ENCODE results near the gene XRCC4.
"Not testable (repeated sequence)": the region's sequence is repeated elsewhere in the genome, so short reads cannot be mapped to it uniquely, and the experiment has no call there.

XRCC4 gene

DNA sequence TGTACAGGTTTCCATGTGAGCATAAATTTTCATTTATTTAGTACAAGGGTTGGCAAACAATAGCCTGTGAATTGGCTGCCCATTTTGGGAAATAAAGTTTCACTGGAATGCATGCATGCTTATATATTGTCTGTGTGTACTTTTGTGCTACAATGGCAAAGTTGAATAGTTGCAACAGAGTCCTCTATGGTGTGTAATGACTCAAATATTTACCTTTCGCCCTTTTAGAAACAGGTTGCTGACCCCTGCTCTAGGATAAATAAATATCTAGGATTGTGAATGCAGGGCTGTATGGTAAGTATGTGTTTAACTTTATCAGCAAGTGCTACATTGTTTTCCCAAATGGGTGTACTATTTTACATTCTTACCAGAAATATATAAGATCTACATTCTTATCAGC is 47.2 kb downstream of the XRCC4 start:
- no peak for DNase-seq

DNA sequence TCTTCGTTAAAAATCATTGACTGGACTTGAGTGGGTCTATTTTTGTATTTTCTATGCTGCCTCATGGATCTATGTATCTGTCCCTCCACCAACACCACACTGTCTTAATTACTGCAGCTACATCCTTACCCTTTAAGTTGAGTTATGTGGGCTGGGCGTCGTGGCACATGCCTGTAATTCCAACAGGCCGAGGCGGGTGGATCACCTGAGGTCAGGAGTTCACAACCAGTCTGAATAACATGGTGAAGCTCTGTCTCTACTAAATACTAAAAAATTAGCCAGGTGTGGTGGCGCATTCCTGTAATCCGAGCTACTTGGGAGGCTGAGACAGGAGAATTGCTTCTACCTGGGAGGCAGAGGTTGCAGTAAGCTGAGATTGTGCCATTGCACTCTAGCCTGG is 48.2 kb downstream of the XRCC4 start:
- DNase-seq, result no peak

DNA sequence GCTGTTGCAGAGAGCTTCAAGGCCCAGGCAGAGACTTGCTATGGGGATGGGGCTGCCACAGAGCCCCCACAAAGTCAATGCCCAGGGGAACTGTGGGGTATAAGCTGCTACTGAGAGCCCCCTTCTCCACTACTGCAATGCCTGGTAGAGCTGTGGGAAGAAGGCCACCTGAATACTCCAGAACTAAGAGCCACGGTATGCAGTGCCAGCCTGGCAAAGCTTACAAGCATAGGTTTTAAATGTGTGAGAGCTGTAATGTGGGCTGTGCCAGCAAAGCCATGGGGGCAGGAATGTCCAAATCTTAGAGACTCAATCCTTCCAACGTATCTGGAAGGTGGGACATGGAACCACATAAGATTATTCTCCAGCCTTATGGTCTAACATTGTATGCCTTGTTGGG is 49.2 kb downstream of the XRCC4 start:
- DNase-seq, result no peak

DNA sequence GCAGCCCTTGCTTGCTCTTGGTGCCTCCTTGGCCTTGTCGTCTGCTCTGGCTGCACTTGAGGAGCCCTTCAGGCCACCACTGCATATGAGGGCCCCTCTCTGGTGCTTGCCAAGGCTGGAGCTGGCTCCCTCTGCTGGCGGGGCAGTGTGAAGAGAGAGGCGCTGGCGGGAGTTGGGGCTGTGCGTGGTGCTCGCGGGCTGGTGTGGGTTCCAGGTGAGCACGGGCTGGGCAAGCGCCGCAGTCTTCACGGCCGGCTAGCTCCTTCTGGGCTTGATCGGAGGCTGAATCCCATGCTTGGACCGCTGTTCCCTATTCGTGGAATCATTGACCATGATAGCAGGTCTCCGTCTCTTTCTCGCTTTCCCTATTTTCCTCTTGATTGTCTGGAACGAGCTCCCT is 56.5 kb downstream of the XRCC4 start:
- no peak for DNase-seq

DNA sequence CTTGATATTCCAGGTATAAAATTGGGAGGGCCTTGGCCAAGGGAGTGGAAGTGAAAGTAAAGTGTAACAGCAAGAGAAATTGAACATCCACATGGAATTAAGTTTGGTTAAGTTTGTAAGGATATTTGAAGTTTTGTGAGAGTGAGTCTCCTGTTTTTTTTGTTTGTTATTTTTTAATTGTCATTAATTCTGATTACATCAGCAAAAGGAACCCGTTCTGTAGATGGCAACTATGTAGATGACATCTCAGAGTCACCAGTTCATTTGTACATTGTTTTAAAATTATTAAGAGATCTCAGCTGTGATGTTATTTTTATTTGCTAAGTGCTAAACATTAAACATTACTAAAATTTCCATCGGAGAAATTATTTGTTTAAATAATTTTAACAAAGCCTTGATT is 65.2 kb downstream of the XRCC4 start:
- DNase-seq, result no peak

DNA sequence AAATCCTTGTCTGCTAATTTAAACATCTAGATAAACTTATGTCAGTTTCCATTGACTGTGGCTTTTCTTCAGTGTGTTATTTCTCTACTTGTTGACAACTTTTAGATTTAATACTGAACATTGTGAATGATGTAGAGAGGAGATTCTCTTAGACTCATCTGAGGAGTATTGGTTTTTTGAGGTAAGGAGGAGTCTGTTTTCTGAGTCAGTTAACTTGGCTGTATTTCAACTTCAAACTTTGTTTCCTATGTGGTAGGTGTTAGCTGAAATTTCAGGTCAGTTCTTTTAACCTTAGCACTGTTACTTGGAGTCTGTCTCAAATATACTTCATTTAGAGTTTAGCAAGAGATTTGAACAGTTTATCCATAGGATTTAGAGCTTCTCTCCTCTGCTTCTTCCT is 67.9 kb downstream of the XRCC4 start:
- DNase-seq, result no peak

DNA sequence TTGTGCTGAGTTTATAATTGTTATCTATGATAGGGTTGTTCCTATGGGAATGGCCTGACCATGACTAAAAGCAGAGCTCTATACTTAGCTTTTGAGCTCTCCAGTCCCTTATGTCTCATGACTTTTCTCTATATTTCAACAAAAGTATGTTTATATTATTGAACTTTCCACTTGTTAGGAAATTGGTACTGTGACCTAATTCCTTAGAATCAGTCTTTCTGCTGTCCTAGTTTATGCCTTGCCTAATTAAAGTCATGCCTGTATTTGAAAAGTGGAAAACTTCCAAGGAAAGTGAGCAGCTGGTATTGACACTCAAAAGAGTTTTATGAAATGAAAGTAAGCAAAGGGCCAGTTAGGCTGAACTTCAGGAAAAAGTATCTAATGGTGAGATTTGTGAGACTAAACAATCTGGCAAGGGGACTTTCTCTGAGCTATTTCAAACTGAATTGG is 68.6 kb downstream of the XRCC4 start:
- DNase-seq, result no peak

DNA sequence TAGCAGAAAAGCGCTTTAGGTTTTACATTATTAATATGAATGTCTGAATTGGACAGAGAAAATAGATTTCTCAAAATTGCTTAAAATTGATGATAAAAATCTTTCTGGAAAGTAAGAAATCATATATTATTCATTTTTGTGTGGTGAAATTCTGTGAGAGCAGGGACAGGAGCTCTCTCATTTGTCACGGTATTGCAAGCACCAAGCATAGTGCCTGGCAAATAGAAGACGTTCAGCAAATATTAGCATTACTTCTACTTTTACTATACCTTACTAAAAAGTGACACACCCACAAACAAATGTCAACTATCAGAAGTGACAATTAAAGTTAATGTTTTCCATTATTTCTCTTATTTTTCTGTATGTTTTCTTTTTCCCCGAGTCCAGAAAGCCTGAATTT is 69.1 kb downstream of the XRCC4 start:
- no peak for DNase-seq

DNA sequence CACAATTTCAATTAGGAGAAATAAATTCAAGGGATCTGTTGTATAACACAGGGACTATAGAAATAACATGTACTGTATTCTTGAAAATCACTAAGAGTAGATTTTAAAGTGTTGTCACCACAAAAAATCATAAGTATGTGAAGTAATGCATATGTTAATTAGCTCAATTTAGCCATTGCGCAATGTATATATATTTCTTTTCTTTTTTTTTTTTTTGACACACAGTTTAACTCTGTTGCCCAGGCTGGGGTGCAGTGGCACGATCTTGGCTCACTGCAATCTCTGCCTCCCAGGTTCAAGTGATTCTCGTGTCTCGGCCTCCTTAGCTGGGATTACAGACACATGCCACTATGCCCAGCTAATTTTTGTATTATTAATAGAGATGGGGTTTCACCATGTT is 70.2 kb downstream of the XRCC4 start:
- no peak for DNase-seq

DNA sequence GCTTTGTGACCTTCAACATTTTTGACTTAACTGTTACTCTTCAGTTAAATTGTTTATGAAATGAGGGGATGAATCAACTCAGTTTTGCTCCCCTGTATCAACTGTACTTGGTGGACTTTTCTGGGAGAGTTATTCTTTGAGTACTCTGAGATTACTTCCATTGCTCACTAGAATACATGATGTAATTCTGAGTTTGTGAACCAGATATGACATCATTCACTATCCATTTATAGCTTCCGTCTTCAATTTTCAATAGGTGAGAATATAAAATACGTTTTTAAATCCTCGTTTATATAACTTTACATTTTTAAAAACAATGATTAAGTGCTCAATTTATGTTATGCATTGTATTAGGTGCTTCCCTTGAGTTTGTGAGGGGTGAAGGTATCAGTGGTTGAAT is 71.0 kb downstream of the XRCC4 start:
- no peak for DNase-seq

DNA sequence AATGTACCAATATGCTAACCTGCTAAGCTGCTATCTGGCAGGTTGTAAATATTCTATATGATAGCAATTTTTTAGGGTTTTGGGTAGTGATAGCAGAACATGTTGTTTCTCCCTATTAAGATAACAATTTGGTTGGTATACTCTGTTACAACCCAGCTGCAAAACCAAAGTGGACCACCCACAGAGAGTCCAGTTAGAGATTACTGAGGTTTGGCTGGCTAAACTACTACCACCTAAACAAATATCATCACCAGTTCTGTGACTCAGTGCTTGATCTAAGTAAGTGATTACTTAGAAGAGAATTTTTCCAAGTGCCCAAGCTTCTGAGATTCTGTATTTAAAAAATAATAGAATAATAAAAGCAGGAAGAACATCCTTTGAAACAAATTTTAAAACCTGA is 72.3 kb downstream of the XRCC4 start:
- DNase-seq, result no peak

DNA sequence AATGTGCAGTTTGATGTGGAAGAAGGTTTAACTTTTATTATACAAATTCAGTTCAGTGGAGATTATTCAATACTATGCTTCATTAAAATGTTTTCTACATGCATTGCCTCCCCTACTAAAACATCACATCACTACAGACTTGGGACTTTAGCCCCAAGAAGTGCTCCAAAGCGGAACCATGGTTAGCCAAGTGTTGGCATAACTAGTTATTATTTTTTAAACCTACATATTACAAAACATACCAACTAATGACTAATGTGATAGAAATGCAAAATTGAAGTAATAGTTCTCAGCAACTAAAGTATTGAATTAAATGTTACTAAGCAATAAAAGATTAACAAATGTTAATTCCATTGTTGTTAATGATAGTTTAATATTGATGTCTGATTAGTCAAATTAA is 74.5 kb downstream of the XRCC4 start:
- no peak for DNase-seq

DNA sequence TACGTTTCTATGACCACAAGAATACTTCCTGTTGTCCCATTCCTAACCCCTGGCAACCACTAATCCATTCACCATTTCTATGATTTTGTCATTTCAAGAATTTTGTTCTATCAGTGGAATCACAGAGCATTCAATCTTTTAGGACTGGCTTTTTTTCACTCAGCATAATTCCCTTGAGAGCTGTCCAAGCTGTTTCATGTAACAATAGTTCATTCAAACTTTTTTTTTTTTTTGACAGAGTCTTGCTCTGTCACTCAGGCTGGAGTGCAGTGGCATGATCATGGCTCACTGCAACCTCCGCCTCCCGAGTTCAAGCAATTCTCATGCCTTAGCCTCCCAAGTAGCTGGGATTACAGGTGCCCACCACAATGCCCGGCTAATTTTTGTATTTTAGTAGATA is 75.6 kb downstream of the XRCC4 start:
- DNase-seq, result not testable (repeated sequence)

DNA sequence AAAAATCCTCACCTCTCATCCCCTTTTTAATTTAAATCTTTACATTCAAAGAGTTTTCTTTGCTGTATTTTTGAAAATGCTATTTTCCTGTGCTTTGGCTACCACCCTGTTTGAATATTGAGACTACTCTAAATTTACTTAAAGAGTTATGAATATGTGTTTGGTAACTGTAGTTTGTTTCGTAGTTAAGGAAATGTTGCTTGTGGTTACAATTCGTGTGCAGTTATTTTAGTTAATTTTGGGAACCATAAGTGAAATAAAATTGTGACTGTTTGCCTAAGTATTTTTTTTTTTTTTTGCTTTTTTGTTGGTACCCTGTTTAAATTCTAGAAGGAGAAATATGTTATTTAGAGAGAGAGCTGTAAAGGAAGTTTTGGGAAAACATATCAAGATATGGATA is 78.7 kb downstream of the XRCC4 start:
- DNase-seq, result no peak

DNA sequence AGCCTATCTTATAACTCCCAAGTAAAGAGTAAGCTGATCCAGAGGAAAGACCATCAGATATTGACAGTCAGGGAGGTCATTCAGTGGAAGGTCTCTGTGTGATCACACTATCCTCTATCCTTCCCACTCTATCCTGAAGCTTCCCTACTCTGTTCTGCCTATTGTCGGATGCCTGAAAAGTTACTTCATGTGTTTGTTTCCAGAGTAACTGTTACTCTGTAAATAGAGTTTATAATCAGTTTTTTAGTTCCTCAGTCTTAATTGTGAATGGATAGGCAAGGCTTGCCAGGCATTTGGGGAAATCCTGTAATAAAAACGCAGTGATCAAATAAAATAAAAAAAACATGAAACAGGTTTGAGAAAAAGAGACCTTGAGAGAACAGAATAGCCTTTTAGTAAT is 79.8 kb downstream of the XRCC4 start:
- DNase-seq, result no peak

DNA sequence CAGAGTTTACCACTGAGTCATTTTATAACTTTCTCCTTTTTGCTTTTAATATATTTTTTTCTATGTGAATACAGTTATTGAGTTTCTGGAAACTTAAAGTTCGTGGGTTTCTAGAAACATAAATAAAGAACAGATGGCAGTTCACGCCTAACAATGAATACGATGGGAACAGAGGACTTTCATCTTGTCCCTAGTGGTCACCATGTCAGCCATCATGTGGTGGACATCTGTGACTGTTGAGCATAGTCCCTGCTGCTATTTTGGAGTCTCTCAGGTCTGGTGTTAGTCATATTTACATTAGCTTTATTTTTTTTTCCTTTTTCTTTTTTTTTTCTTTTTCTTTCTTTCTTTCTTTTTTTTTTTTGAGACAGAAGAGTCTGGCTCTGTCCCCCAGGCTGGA is 85.3 kb downstream of the XRCC4 start:
- DNase-seq, result no peak

DNA sequence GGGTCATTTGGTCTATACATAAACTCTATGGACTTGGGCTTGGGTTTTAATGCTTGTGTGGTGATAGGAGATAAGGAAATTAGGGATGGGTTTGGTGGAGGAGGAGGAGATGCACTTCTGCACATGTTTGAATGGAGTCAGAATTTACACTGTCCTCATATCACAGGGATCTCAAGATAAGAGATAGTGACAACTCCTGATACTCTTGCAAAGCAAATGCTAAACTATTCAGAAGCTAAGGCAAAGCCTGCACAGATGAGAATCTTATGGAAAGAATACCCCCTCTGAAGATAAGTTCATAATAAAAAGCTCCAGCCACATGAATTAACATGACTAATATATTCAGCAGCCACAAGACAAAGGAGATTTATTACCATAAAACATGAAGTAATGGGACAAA is 90.2 kb downstream of the XRCC4 start:
- no peak for DNase-seq

DNA sequence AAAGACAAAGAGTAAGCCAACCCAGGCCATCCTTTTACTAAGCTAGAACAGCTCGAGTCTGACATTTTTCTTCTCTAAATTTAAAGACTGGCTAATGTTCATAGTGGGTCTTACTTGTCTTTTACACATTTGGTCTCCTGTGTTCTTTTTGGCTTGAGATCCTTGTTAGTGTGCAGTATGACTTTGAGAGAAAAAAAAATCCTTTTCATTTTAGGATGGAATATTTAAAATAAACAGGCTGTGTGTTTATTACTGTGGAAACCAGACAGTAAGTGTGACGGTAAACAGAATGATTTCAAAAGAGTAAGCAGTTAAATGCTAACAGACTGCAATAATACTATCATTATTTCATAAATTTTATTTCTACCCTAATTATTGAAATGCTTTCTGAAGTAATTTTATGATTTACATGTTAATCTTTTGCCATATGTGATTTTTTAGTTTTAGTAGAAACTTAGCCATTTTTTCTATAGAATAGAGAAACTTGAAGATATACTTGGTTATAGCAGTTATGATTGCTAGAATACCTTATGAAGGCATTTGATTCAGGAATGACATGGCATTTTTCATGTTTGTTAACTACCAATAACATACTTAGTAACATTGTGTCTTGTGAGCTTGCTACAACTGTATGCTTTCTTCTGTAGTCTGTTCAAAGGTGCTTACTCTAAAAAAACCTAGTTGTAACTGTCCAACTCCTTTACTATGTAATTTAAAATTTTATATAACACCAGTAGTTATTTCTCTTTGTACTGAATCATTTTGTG is 92.4 kb downstream of the XRCC4 start:
- DNase-seq, result no peak

DNA sequence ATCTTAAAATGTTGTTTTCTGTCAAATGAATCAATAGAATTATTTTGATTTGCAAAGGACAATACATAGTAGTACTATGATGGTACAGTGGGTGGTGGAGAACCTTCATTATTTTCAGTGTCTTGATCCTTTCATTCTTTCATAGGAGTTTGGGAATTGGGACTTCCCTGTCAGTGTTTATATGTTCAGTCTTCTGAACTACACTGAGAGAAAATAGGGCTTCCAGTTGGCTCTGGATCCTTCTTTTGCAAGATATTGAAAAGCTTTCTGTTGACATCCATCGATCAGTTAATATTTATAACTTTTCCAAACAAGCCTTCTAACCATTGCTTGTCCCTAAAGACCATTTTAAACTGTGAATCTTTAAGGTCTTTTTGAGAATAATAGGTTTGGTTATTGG is 94.7 kb downstream of the XRCC4 start:
- no peak for DNase-seq

DNA sequence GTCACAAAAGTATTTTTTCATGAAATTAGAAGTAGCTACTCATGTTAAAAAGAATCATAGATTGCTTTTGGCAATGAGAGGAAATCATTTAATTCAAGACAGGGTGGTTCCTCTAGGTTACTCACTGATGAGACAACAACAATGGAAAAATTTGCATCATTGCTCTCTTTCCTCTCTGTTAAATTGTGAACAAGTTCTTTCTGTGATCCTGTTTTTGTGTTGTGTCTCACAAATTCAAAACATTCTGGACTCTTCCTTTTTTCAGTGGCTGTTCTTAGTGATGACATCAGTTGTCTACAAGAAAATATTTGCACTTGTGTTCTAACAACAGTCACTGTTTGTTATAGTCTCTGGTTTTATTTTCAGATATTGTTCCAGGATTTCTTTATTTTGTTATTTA is 95.3 kb downstream of the XRCC4 start:
- DNase-seq, result no peak

DNA sequence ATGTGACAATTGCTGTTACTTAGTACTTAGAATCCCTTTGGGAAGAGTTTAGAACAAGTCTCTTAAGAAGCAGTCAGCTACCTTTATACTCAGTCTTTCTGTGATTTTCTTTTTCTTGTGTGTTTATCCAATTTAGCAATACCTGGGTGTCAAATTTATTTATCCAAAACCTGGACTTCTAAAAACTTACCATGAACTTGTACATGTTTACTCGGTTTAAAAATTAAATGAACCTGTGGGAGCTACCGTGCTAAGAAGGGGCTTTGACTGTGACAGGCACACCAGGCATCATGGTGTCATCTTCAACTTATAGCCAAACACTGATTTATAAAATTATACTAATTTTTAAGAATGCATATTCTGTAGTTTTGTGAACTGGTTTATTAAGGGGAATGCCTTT is 96.5 kb downstream of the XRCC4 start:
- DNase-seq, result no peak

DNA sequence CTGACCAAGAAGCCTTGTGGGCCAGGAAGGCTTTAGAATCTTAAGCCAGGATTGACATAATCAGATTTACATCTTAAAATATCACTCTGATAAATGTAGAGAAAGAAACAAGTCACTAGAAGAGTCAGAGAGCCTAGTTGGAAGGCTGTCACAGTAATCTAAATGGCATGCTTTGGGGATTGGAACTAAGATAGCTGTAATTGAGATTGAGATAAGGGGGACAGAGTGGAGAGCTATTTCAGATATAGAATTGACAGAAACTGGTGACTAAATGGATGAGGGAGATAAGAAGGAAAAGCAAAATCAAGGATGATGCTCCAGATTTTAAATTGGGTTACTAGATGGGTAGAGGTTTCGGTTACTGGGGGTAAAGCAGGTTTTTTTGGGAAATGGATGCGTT is 100.5 kb downstream of the XRCC4 start:
- no peak for DNase-seq

DNA sequence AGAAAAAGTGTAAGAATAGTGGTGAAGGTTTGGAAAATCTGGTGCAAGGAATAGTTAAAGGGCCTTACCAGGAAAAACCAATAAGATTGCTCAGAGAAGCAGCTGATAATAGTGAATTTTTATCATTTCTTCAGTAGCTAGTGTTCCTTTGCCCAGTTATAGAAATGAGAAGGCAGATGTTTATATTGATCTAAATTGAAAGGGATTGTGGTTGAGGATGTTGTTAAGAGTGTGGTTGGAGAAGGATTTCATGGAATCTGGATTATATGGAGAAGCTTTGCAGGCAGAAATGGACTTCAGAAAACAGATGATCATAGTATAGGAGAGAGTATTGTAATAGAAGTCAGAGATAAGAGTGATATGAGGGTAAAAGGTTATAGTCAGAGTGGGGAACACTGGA is 102.6 kb downstream of the XRCC4 start:
- no peak for DNase-seq

DNA sequence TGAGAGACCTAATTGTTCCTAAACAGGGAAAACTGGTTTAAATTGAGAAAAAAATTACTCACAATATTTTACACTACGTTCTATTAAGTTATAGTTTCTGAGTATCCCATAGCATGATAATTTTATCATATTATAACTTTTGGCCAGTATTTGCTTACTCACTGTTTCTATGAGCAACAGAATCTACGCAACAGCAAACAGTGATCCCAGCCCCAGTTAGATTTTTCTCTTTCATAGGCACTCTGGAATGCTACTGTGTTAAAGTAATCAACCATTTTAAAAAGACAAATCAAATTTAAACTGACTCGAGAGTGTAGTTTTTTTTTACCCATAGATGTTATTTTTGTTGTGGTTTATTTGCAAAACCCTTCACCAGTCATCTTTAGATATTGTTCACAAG is 107.2 kb downstream of the XRCC4 start:
- no peak for DNase-seq

DNA sequence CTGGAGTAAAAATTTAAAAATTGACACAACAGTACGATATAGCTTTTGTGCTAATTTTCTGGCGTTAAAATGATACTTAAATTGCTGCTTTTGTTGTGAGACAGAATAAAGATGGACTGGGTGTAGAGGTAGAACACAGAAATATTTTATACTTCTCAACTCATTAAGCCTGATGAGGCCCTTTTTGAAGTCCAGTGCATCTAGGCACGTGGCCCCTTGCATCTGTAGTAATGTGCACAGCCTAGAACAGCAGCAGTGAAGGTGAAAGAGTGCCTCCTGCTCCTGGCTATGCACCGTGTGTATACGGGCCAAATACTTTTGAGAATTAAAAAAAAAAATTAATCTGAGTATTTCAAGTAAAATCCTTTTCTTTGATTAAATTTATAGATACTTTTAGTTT is 115.6 kb downstream of the XRCC4 start:
- no peak for DNase-seq

Measured in stimulated activated naive CD4-positive, alpha-beta T cell (primary cell).